ENCODE measurements around the gene SLAMF7. TPM values are rescaled to one million over a fixed set of nuclear protein-coding genes. Genes with fewer than 3 reads are reported as not detected.

The SLAMF7 gene
- total and polyA plus RNA-seq, 2 of the 13 experiments (the other 11 are each of a cell fraction or from before 2014, with no cell fraction given), result not detected

- FAIRE-seq (no peak), ATAC-seq (no peak), DNase-seq (ENCODE audit: low spot score) (no peak)
- Histone ChIP-seq H3K9ac (ENCODE audit: insufficient read depth, low read depth, low read length) (no peak overlapping the region), H3K36me3 (replicated peaks in 1 of 2; ENCODE audit: control insufficient read depth in 1 of 2, insufficient read depth in 2 of 2, low read length in 2 of 2) (no peaks in the 10 kb centered on the region), H2AFZ (ENCODE audit: low read length) (no peak overlapping the region), H3K27me3 (ENCODE audit: control insufficient read depth in 1 of 2, insufficient read depth in 2 of 2, low read length in 2 of 2) (peaks cover 2 to 4% of the 10 kb centered on the region in 2 experiments; a peak in 3 of 5 replicates), H3K4me2 (ENCODE audit: low read depth, low read length) (no peak overlapping the region), H4K20me1 (ENCODE audit: insufficient read depth, low read length) (no peaks in the 10 kb centered on the region), H3K79me2 (ENCODE audit: insufficient read depth, low read length) (no peaks in the 10 kb centered on the region), H3K27ac (ENCODE audit: extremely low read length, insufficient read depth, low read length) (no peak overlapping the region), H3K4me1 (ENCODE audit: insufficient read depth, low read length) (no peaks in the 10 kb centered on the region), H3K9me3 (ENCODE audit: low read length) (no peaks in the 10 kb centered on the region), H3K4me3 (replicated peaks in 1 of 3; ENCODE audit: insufficient read depth in 1 of 3, low read depth in 2 of 3, low read length in 3 of 3) (no peak overlapping the region)
- ChIA-PET CTCF (ENCODE audit: low intra/inter-chr PET ratio, low total read pairs) (no interaction called here), POLR2A (no interaction called here)
- in situ Hi-C loops (cut with HindIII; ENCODE audit: extremely low pct_ligation_motif_present, low pct_unique_long_range_greater_than_20kb) (no loop called here), intact Hi-C loops (cut with micrococcal nuclease; ENCODE audit: unreplicated experiment) (no loop called here)
- under 1% methylated on average over 5 of the region's 5 CpGs for WGBS (ENCODE audit: low lambda C conversion rate)
- no TSS peak for BruUV-seq (replicated peaks)
- TF ChIP-seq TRIM24 (CRISPR knock-in tag; IDR thresholded peaks at IDR 0.05), result no peak
- no peak for TF ChIP-seq SMAD9 (CRISPR knock-in tag; IDR thresholded peaks at IDR 0.05)
- TF ChIP-seq PRDM15 (CRISPR knock-in tag; IDR thresholded peaks at IDR 0.05), result no peak
- TF ChIP-seq ZFP36L2 (CRISPR knock-in tag; IDR thresholded peaks at IDR 0.05), result no peak
- TF ChIP-seq MEIS2 (CRISPR knock-in tag; IDR thresholded peaks at IDR 0.05), result no peak
- no peak for TF ChIP-seq ZNF234 (CRISPR knock-in tag; conservative IDR thresholded peaks at IDR 0.05)
- no peak for TF ChIP-seq ZBTB33 (CRISPR knock-in tag; IDR thresholded peaks at IDR 0.05)
- no peak for TF ChIP-seq ZNF253 (CRISPR knock-in tag; IDR thresholded peaks at IDR 0.05; ENCODE audit: borderline replicate concordance)
- TF ChIP-seq KLF9 (CRISPR knock-in tag; IDR thresholded peaks at IDR 0.05; ENCODE audit: low read depth), result no peak
- TF ChIP-seq MED13 (CRISPR knock-in tag; IDR thresholded peaks at IDR 0.05), result no peak
- no peak for TF ChIP-seq ZNF781 (CRISPR knock-in tag; IDR thresholded peaks at IDR 0.05; ENCODE audit: borderline replicate concordance, not compliant biosample characterization)
- TF ChIP-seq ZNF468 (CRISPR knock-in tag; IDR thresholded peaks at IDR 0.05), result no peak
- no peak for TF ChIP-seq ZNF225 (CRISPR knock-in tag; IDR thresholded peaks at IDR 0.05)
Measured at GRCh38 chr1:160752924-160753323, 13.9 kb downstream of the SLAMF7 start.
